SK-N-SH (cell line): ENCODE measurements around the gene SLIT2. TPM values are rescaled to one million over a fixed set of nuclear protein-coding genes. Genes with fewer than 3 reads are reported as not detected.

Experiments used
- CTCF ChIA-PET: fragments of 300-600, 350-600 bp; formaldehyde crosslinking; extraction: SDS; loops from one replicate; lab custom pipeline; 2021; lab: Yijun Ruan, JAX
- POLR2A ChIA-PET: fragments of 350-600 bp; sonication (Branson Sonifier 250); formaldehyde crosslinking; extraction: SDS; loops from one replicate; lab custom pipeline; 2020; ENCODE audit warnings: antibody characterized with exemption, inconsistent platforms; lab: Yijun Ruan, JAX
- DNase-seq: peaks from one replicate; pipeline ENCODE4 v3.0.0; 2012
- H2AFZ ChIP-seq: fragments of 200-600 bp; sonication (generic); 2 replicates; pipeline ENCODE4 v1.8.1; 2016; ENCODE audit warnings: antibody characterized with exemption, mild to moderate bottlenecking, low read depth
- H3F3A ChIP-seq: fragments of 200-600 bp; sonication (generic); replicated peaks from 2 replicates; pipeline ENCODE3; 2016; ENCODE audit warnings: antibody characterized with exemption, mild to moderate bottlenecking; ENCODE audit not compliant: insufficient read depth
- H3K27ac ChIP-seq, 2 experiments: fragments of 200-500 bp in 1 of 2; fragments of 200-600 bp in 1 of 2; sonication (Bioruptor generic) in 1 of 2; sonication (generic), shearing (Covaris generic) in 1 of 2; 2 replicates each; pipeline versions ENCODE4 v1.5.1 to v1.6.1; 2014 to 2016; ENCODE audit warnings: low read depth in 2 of 2, inconsistent platforms in 1 of 2, low read length in 1 of 2, mild to moderate bottlenecking in 1 of 2, mixed read lengths in 1 of 2
- H3K27me3 ChIP-seq: fragments of 200-600 bp; sonication (generic), shearing (Covaris generic); 2 replicates; pipeline ENCODE4 v1.6.1; 2016; ENCODE audit warnings: mixed run types; ENCODE audit not compliant: insufficient read depth
- H3K36me3 ChIP-seq, 2 experiments: fragments of 200-500 bp in 1 of 2; fragments of 200-600 bp in 1 of 2; sonication (Bioruptor generic) in 1 of 2; sonication (generic) in 1 of 2; replicated peaks in 1 of 2; 2 replicates each; pipeline versions ENCODE3 to v1.5.1; 2014 to 2016; ENCODE audit warnings: low read length in 1 of 2, mild to moderate bottlenecking in 1 of 2; ENCODE audit not compliant: insufficient read depth in 2 of 2, control insufficient read depth in 1 of 2
- H3K4me1 ChIP-seq, 2 experiments: fragments of 200-500 bp in 1 of 2; fragments of 200-600 bp in 1 of 2; sonication (Bioruptor generic) in 1 of 2; sonication (generic), shearing (Covaris generic) in 1 of 2; 2 replicates each; pipeline versions ENCODE4 v1.5.1 to v1.6.1; 2014 to 2016; ENCODE audit warnings: low read depth in 1 of 2, low read length in 1 of 2, mixed run types in 1 of 2; ENCODE audit not compliant: insufficient read depth in 2 of 2, control insufficient read depth in 1 of 2
- H3K4me2 ChIP-seq: fragments of 200-600 bp; sonication (generic), shearing (Covaris generic); 2 replicates; pipeline ENCODE4 v1.6.1; 2017; ENCODE audit warnings: mixed run types
- H3K4me3 ChIP-seq, 2 experiments: fragments of 200-500 bp in 1 of 2; fragments of 200-600 bp in 1 of 2; sonication (Bioruptor generic) in 1 of 2; sonication (generic), shearing (Covaris generic) in 1 of 2; 2 replicates each; pipeline versions ENCODE4 v1.5.1 to v1.8.1; 2014 to 2016; ENCODE audit warnings: low read depth in 2 of 2, inconsistent platforms in 1 of 2, low read length in 1 of 2, mild to moderate bottlenecking in 1 of 2, mixed read lengths in 1 of 2, moderate library complexity in 1 of 2
- H3K79me2 ChIP-seq: fragments of 200-600 bp; sonication (generic); 2 replicates; pipeline ENCODE4 v1.8.1; 2017; ENCODE audit warnings: mild to moderate bottlenecking; ENCODE audit not compliant: insufficient read depth
- H3K9ac ChIP-seq: fragments of 200-600 bp; sonication (generic); 2 replicates; pipeline ENCODE4 v1.6.1; 2017; ENCODE audit warnings: mixed run types
- H3K9me2 ChIP-seq: fragments of 200-600 bp; sonication (generic); 2 replicates; pipeline ENCODE4 v1.6.1; 2017; ENCODE audit warnings: mixed run types
- H3K9me3 ChIP-seq: fragments of 200-600 bp; sonication (generic); 2 replicates; pipeline ENCODE4 v1.6.1; 2017; ENCODE audit warnings: mixed run types, mild to moderate bottlenecking, moderate library complexity
- H4K20me1 ChIP-seq: fragments of 200-600 bp; sonication (generic); 2 replicates; pipeline ENCODE4 v1.6.1; 2017; ENCODE audit warnings: mild to moderate bottlenecking, mixed run types; ENCODE audit not compliant: insufficient read depth
- CHD2 ChIP-seq: fragments of 150-350 bp; IDR thresholded peaks from 2 replicates; pipeline ENCODE4 v1.6.1; 2018; ENCODE audit warnings: low read length; ENCODE audit not compliant: partially characterized antibody
- EP300 ChIP-seq, 2 experiments: IDR thresholded peaks; 2 replicates each; pipeline versions ENCODE4 v1.4.0 to v1.6.1; 2012; ENCODE audit warnings: borderline replicate concordance in 1 of 2, low read depth in 1 of 2, low read length in 1 of 2
- FOSL2 ChIP-seq: IDR thresholded peaks from 2 replicates; pipeline ENCODE4 v1.4.0; 2012; ENCODE audit warnings: low read depth, mild to moderate bottlenecking, moderate library complexity, borderline replicate concordance
- MAX ChIP-seq: IDR thresholded peaks from 2 replicates; pipeline ENCODE4 v1.4.0; 2012; ENCODE audit warnings: low read depth
- MXI1 ChIP-seq: IDR thresholded peaks from 2 replicates; pipeline ENCODE4 v1.6.1; 2012; ENCODE audit warnings: mild to moderate bottlenecking, low read depth, low read length, improper control_type of control experiment
- NRF1 ChIP-seq: IDR thresholded peaks from 2 replicates; pipeline ENCODE4 v1.6.1; 2012; ENCODE audit warnings: low read depth, mild to moderate bottlenecking, low read length
- POLR2AphosphoS5 ChIP-seq: IDR thresholded peaks from 2 replicates; pipeline ENCODE4 v1.6.1; 2012; ENCODE audit warnings: low read depth, low read length
- RFX5 ChIP-seq: IDR thresholded peaks from 2 replicates; pipeline ENCODE4 v1.6.1; 2012; ENCODE audit warnings: mild to moderate bottlenecking, improper control_type of control experiment, low read length
- SIN3A ChIP-seq: IDR thresholded peaks from 2 replicates; pipeline ENCODE4 v1.6.1; 2012; ENCODE audit warnings: low read depth, mild to moderate bottlenecking, low read length, moderate library complexity, borderline replicate concordance
- TAF1 ChIP-seq: IDR thresholded peaks from 2 replicates; pipeline ENCODE4 v1.6.1; 2012; ENCODE audit warnings: low read depth, mild to moderate bottlenecking, low read length, moderate library complexity, borderline replicate concordance
- WGBS: methylation state at CpG from one replicate; pipeline ENCODE4 v1.1.6; 2017; ENCODE audit warnings: low lambda C conversion rate; 5-methylcytosine and 5-hydroxymethylcytosine counted together
- polyA plus RNA-seq, 3 experiments: library from polyadenylated mRNA; depleted of rRNA; stranded (reverse); fragments of >200 nt; gene quantifications; 2 replicates each; pipeline ENCODE4 v1.2.3, GENCODE V29; 2012
- TF ChIP-seq, protein P1 (sequence below): IDR thresholded peaks from 2 replicates; pipeline ENCODE4; 2012

SLIT2 gene, protein sequence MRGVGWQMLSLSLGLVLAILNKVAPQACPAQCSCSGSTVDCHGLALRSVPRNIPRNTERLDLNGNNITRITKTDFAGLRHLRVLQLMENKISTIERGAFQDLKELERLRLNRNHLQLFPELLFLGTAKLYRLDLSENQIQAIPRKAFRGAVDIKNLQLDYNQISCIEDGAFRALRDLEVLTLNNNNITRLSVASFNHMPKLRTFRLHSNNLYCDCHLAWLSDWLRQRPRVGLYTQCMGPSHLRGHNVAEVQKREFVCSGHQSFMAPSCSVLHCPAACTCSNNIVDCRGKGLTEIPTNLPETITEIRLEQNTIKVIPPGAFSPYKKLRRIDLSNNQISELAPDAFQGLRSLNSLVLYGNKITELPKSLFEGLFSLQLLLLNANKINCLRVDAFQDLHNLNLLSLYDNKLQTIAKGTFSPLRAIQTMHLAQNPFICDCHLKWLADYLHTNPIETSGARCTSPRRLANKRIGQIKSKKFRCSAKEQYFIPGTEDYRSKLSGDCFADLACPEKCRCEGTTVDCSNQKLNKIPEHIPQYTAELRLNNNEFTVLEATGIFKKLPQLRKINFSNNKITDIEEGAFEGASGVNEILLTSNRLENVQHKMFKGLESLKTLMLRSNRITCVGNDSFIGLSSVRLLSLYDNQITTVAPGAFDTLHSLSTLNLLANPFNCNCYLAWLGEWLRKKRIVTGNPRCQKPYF (N-terminal part only)
- 53.6 and 68.7 TPM in 2 replicates for polyA plus RNA-seq (2012; rRNA removed)
- polyA plus RNA-seq (2012; cell fraction: cytosol; rRNA removed) = 69.5 and 76.0 TPM in 2 replicates
- 69.7 and 99.6 TPM in 2 replicates for polyA plus RNA-seq (2012; cell fraction: nucleus; rRNA removed)

DNA sequence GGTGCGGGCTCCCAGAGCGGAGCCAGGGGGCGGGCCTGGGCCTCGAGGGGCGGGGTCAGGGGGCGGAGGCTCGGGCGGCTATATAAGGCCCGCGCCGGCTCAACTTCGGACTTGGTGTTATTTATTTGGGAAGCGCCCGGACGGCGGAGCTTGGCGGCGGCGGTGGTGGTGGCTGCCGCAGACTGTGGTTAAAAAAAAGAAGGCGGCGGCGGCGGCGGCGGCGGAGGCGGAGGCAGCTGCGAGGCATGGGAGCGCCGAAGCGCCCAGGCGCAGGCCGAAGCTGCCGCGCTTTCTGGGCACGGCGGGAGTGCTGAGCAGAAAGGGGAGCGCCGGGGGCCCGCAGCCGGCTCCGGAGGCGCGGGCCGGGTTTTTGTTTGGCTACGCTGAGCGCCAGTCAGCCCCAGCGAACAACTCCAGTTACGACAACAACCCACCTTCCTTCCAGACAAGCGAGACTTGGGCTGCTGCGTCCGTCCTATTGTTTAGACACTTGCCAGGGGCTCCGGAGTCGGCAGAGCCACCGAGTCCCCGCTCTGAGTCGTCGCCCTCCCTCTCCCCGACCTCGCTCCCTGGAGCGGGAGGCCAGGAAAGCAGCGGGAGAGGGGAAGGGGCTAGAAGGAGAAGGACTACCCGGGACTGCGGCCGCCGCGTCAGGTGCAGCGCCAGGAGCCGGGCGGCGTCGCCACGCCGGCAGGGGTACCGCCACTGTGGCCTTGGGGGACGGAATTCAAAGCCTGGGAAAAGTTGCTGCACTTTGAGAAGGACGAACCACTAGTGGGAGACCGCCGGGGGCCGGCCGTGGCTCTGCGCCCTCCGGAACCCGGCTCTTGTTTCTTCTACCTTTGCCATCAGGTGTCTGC is at the start of gene SLIT2:
SLIT2 (plus strand) TSS at position 110 of the 860 bp plus-strand sequence. CDS start 1,911 bp downstream, outside the sequence.
- peak; percentile 53 for TF ChIP-seq MAX
- peak; percentile 98 for TF ChIP-seq TAF1
- TF ChIP-seq RFX5 = no peak
- TF ChIP-seq EP300 (IDR thresholded peaks at IDR 0.05; ENCODE audit: borderline replicate concordance in 1 of 2, low read depth in 1 of 2, low read length in 1 of 2) = peak in 1 of 2 experiments; percentile 43; a peak in 1 of 4 replicates
- TF ChIP-seq CHD2 = no peak
- TF ChIP-seq, protein P1, sequence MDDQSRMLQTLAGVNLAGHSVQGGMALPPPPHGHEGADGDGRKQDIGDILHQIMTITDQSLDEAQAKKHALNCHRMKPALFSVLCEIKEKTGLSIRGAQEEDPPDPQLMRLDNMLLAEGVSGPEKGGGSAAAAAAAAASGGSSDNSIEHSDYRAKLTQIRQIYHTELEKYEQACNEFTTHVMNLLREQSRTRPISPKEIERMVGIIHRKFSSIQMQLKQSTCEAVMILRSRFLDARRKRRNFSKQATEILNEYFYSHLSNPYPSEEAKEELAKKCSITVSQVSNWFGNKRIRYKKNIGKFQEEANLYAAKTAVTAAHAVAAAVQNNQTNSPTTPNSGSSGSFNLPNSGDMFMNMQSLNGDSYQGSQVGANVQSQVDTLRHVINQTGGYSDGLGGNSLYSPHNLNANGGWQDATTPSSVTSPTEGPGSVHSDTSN = peak; percentile 27; the same call in 1 of the 2 replicates
- TF ChIP-seq POLR2AphosphoS5 = peak; percentile 99
- TF ChIP-seq MXI1 = no peak
- peak; percentile 72; the same call in 1 of the 2 replicates for TF ChIP-seq SIN3A
- TF ChIP-seq NRF1 = no peak
- no peak for TF ChIP-seq FOSL2
- POLR2A ChIA-PET = no interaction called here
- H3F3A ChIP-seq = peaks cover 31% of the 10 kb centered on the region
- peaks cover 13 to 26% of the 10 kb centered on the region in 2 experiments for H3K4me1 ChIP-seq
- H3K79me2 ChIP-seq = peaks cover 52% of the 10 kb centered on the region
- H3K9me2 ChIP-seq = no peaks in the 10 kb centered on the region
- no peaks in the 10 kb centered on the region for H3K27me3 ChIP-seq
- peaks cover 50% of the 10 kb centered on the region for H4K20me1 ChIP-seq
- CTCF ChIA-PET = interaction anchor here (0.6 to 1.5 kb wide), 6 partner anchors 19 to 817 kb away, joined by 3 read pairs; no protein-coding TSS in a partner anchor
- peak within 1 kb of the TSS; percentile 74 for H3K9ac ChIP-seq
- H3K4me2 ChIP-seq = peak within 1 kb of the TSS; percentile 98
- peak; percentile 96 for DNase-seq
- H2AFZ ChIP-seq = peak within 1 kb of the TSS; percentile 91
- peak within 1 kb of the TSS; percentile 78 to 96 for H3K4me3 ChIP-seq
- peak within 1 kb of the TSS; percentile 53 to 74 for H3K27ac ChIP-seq
- H3K9me3 ChIP-seq = no peaks in the 10 kb centered on the region
- H3K36me3 ChIP-seq = peaks cover 0 to 4% of the 10 kb centered on the region in 2 experiments
- WGBS = 3% methylated on average over 32 of the region's 85 CpGs
